Measurements from ENCODE around the gene MREG.

DNA sequence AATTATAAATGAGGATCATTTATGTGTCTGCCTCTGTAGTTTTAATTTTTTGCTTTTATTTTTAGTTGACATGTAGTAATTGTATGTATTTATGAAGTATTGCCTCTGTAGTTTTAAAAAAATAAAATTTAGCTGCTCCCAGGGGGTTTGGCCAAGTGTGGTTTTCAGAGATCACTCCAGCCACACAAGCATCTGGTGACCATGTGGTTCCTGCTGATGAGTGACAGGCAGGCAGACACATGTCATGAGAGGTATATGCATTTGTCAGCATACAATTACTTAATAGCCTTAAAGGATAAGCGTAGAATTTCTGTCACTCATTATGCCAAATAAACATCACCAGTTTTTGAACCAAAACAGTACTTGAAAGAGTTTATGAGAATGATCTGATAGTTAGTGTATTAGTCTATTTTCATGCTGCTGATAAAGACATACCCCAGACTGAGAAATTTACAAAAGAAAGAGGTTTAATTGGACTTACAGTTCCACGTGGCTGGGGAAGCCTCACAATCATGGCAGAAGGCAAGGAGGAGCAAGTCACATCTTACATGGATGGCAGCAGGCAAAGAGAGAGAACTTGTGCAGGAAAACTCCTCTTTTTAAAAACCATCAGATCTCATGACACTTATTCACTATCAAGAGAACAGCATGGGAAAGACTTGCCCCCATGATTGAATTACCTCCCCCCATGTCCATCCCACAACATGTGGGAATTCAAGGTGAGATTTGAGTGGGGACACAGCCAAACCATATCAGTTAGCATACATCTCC is 29.6 kb downstream of the MREG start:
- TF ChIP-seq, protein P1, sequence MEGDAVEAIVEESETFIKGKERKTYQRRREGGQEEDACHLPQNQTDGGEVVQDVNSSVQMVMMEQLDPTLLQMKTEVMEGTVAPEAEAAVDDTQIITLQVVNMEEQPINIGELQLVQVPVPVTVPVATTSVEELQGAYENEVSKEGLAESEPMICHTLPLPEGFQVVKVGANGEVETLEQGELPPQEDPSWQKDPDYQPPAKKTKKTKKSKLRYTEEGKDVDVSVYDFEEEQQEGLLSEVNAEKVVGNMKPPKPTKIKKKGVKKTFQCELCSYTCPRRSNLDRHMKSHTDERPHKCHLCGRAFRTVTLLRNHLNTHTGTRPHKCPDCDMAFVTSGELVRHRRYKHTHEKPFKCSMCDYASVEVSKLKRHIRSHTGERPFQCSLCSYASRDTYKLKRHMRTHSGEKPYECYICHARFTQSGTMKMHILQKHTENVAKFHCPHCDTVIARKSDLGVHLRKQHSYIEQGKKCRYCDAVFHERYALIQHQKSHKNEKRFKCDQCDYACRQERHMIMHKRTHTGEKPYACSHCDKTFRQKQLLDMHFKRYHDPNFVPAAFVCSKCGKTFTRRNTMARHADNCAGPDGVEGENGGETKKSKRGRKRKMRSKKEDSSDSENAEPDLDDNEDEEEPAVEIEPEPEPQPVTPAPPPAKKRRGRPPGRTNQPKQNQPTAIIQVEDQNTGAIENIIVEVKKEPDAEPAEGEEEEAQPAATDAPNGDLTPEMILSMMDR (IDR thresholded peaks at IDR 0.05; ENCODE audit: low read length): no peak
- no peak for TF ChIP-seq EZH2 (IDR thresholded peaks at IDR 0.05; ENCODE audit: borderline replicate concordance, low read length)
